Measurements from ENCODE around the gene PGPEP1.
"Not testable (repeated sequence)": the region's sequence is repeated elsewhere in the genome, so short reads cannot be mapped to it uniquely, and the experiment has no call there.

Gene PGPEP1

DNA sequence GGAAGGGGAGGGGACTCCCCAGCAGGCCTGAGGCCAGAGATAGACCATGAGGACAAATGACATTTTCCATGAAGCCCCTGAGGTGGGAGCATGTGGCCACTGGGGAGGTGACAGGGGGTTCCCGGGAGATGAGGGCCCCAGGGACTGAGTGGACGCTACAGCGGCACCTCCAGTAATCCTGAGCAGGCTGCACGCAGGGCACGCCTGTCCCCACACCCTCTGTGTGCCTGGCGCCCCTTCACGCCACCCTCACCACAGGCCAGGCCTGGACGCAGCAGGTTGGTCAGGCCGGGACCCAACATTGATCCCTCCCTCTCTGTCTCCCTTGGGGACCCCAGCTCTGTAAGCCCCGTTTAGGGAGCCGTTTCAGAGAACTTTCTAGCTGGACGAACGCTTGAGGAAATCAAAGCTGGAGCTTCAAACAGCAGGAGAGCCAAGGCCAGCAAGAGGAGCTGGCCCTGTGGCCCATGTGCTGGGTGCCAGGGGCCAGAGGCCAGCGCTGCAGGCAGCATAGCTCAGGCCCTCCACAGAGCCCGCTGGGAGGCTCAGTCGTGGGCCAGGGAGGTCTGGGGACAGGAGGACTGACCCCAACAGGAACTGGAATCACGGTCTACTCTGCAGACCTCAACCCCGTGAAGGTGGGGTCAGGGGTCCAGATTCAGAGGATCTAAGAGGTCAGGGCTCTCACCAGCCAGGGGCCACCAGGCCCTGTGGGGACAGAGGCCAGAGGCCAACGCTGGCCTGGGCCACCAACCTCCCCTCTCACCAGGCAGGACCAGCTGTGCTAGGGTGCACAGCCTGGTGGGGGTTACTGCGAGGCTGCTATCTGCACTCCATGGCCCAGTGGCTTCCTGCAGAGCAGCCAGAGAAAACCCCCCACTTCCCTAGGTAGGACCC, 32.1 kb upstream of the PGPEP1 start:
- DNase-seq: no peak

- DNase-seq: no peak
Observed at GRCh38 chr19:18308948-18309325, 31.5 kb upstream of the PGPEP1 start.

DNA sequence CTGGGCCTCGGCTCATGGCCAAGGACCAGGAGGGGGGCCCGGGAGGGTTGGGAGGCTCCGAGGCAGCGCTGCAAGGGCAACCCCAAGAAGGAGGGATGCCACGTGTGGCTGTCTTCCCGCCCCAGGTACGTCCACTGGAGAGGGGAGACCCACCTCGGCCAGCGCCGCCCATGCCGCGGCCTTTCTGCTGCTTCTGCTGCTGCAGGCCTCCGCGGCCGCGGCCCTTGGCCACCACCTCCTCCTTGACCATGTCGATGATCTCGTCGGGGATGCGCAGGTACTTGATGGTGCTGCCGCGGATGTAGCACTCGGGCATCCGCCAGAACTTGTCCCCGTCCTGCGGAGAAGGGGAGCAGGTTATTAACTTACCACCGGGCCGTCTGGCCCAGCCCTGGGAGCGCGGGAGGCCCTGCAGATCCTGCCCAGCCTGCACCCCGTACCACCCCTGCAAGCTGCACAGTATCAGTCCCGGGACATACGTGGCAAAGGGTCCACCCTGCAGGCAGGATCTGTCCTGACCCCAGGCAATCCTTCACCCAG, 30.8 kb upstream of the PGPEP1 start:
- DNase-seq: no peak

DNA sequence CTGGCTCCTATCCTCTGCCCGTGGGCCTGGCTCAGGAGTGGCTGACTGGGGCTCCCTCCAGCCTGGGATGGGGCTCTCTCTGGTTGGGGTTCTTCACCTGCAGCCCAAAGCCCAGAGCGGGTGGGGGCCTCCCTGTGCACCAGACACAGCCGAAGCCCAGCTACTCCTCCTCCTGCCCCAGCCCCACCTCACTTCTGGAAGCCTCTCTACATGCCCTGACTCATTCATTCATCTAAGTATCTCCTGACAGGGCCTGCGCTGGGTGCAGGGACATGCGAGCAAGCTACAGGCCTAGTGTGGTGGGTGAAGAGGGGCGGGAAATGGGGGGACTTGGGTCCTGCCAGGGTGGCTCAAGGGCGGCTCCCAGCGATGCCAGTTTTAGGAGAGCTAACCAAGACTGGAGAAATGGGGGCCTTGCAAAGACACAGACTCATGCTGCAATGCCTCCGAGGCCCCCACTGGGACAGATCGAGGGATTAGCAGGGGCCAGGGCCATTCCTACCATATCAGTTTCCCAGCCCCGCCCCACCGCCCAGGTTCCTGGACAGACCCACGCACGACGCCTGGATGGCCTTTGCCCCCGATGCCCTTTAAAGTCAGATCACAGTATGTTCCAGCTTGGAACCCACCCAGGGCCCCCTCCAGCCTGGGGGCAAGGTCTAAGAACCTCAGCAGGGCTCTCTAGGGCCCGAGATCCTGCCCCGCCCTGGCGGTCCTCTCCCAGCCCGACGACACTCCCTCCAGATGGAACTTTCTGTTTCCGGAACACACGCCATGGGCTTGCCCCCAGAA, 30.1 kb upstream of the PGPEP1 start:
- DNase-seq: no peak

DNA sequence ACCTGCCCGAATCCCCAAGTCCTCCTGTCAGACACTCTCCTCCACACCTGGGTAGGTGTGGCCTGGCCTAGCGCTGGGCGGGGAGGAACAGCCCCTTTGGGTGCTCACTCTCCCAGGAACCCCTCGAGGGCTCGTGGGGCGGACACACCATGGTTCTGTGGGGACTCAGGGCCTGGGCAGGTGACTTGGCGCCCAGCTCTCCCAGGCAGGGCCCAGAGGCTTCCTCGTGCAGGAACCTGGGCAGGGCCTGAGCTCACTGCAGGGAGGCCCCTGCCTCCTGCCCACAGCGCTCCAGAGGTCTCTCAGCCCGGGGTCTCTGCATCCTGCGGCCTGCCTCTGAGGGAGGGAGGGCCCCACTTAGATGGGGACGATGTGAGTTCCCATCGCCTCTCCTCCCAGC, 29.4 kb upstream of the PGPEP1 start:
- DNase-seq: no peak

DNA sequence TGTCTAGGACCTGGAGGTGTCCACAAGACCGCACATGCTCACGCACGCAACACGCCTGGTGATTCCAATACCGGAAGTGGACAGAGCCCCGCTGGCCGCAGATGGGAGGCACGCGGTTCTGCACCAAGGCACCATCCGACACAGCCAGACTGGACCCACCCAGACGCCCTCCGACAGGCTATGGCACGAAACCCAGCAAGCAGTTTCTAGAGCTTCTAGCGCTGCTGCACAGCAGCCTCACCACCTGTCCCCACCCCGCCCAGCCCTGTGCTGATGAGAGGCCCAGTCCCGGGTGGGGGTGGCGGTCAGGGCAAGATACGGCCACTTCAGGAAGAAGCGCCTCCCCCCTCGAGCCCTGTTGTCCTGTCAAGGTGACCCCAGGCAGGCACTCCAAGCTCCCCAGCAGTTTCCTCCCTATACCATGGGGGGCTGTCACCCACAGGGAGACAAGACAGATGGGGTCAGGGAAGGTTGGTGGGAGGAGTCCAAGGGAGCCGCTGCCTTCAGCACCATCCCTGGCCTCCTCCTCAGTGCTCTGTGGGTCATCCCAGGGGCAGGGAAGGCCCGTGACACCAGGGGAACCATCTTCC, 28.8 kb upstream of the PGPEP1 start:
- DNase-seq: no peak

DNA sequence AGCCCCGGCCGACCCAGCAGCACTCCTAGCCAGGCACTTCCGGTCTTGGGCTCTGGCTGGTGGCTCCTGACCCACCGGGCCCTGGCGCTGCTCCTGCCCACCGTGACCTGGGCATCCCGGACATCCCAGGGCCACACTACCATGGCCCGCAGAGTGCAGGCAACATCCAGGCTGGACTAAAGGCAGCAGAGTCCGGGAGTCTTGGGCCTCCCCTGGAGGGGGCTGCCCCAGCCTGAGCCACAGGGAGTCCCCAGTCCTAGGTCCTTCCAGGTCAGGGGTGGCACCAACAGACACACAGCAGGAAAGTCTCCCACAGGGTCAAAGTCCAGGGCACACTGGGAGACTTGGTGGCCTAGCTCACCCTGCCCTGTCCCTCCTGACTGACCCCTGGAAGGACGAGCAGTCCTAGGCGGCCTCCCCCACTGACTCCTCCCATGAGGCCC, 28.3 kb upstream of the PGPEP1 start:
- no peak for DNase-seq

- no peak for DNase-seq
Observed at GRCh38 chr19:18313398-18313797, 27.0 kb upstream of the PGPEP1 start.

GRCh38 chr19:18317961-18318800, 22.2 kb upstream of the PGPEP1 start:
- DNase-seq: peak in 1 of 2 experiments; percentile 43

DNA sequence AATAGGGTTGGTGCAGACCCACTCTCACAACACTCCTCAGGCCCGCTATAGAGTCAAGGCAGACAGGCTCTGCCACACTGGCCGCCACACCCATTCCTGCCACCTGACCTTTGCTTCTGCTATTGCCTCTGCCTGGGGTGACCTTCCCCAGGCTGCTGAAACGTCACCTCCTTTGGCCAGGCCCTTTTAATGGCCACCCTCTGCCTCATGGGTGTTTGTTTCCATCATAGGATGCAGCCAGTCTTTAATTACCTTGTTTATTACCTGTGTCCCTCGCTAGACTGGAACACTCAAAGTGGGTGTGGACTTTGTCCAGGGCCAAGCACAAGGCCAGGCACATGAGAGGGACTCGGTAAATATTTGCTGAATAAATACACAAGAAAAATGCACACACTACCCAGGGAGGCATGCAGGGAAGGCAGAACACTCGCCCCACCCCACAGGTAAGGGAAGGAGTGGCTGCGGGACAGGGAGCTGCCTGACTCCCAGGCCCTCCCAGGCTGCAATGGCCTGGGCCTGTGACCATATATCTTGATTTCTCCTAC, 20.7 kb upstream of the PGPEP1 start:
- no peak for DNase-seq

DNA sequence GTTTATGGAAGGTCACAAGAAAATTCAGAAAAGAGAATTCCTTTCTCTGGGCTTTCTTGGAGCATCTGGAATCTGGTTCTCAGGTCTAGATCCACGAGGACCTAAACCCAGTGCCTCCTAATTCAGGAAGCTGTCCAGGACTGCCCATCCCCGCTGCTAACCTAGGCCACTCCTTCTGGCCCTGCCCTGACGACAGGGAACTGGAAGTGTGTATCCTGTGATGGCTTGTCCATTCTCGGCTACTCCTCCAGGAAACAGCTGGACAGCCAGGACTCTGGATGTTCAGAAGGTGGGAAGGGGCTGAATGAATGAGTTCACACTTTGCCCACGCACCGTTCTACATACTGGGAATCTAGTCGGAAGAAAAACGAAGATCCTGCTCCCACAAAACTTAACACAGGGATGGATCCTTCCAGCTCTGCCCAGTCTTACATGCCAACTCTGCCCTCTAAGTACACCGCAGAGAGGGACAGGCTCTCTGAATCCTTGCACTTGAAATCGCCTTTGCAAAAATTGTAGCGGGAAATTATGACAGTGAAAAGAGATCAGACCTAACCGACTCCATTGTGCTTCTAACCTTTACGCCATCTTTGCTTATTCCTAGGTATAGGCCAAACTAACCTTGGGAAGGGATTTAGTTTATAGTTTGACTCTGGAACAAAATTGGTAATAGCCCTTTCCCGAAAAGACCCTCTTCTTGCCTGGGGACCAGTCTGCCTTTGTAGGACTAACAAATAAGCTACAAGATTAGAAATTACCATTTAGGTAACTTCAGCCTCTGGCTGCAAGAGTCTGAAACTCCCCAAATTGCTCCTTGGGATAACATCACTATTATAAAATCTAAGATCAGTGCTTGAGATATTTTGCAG, 19.3 kb upstream of the PGPEP1 start:
- DNase-seq: no peak

DNA sequence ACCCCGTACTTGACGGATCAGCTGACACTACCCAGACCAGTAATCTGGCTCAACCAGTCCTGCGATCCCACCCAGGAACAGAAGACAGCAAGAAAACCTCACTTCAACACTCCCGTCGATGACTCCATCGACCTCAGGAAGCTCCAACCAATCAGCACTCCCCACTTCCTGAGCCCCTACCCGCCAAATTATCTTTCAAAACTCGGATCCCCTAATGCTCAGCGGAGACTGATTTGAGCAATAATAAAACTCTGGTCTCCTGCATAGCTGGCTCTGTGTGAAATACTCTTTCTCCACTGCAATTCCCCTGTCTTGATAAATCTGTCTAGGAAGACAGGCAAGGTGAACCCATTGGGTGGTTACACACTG, 18.7 kb upstream of the PGPEP1 start:
- DNase-seq: no peak

GRCh38 chr19:18322318-18322758, 18.1 kb upstream of the PGPEP1 start:
- peak; percentile 13 to 47 for DNase-seq

- DNase-seq: peak; percentile 99
Observed at GRCh38 chr19:18322759-18323460, 17.5 kb upstream of the PGPEP1 start, which contains the start of gene LSM4. TSS of gene LSM4 (minus strand) at chr19:18323076. CDS start at chr19:18323020, 56 bp downstream.

DNA sequence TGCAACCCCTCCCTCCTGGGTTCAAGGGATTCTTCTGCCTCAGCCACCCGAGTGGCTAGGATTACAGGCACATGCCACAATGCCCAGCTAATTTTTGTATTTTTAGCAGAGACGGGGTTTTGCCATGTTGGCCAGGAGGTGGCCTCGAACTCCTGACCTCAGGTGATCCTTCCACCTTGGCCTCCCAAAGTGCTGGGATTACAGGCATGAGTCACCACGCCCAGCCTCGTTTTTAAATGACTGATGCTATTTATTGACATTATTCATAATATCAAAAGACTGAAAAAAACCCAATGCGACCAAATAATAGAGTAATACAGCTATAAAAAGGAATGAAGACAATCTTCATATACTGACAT, 16.0 kb upstream of the PGPEP1 start:
- not testable (repeated sequence) for DNase-seq

DNA sequence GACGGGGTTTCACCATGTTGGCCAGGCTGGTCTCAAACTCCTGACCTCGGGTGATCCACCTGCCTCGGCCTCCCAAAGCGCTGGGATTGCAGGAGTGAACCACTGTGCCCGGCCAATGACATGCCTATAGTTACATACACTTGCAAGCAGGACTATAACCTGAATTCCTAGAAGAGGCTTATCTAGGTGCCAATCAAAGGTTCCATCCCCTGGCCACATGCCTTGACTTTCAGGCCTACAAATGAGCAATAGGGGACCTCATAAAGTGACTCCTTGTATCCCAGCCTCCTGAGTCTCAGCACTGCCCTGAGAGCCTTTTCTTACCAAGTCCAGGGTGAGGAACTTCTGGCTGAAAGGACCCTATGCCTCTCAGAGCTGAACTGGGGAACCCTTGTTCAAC, 13.6 kb upstream of the PGPEP1 start:
- DNase-seq: no peak

DNA sequence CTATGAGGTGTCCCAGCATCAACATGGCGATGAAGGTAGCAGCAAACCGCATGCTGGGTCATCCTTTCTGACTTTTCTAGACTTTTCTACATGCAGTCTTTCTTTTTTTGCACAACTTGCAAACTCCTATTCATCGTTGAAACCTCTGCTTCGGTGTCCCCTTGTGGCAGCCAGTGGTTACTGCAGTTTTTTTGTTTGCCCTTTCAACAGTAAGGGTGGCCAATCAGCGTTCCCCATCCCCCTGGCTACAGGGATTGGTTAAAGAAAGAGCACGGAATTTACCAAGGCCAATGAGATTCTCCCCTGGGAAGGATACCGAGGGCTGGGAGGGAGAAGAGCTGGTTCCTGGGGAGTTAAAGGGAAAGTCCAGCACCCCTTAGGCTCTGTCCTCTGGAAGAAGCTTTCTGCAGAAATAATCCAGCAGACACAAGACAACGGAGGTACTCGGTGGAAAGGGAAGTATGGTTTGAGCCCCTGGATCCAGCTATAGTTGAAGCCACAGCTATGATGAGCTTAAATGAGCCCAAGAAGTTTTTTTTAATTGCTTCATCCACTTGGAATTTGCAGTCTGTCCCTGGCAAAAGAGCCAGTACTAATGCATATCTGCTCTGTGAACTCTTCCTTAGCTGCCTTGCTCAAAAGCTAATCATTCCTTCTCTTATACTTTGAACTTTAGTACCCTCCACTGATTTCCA, 11.9 kb upstream of the PGPEP1 start:
- peak; percentile 69 to 86 for DNase-seq

GRCh38 chr19:18329035-18329376, 11.4 kb upstream of the PGPEP1 start:
- no peak for DNase-seq

DNA sequence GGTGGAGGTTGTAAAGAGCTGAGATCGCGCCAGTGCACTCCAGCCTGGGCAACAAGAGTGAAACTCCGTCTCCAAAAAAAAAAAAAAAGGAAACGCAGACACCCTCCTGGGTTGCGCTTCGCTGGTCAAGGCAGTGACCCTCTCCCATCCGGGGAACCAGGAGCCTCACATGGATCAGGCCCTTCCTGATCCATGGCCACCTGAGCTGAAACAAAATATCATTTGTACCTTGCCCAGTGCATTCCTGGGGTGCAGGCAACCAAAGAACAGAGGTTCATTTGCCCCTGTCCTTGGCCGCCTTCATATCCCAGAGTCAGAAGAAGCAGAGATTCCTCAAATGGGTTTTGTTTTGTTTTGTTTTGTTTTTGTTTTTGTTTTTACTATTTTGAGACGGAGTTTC, 9.5 kb upstream of the PGPEP1 start:
- no peak for DNase-seq

Data from stimulated activated CD4-positive, alpha-beta T cell treated with anti-CD3 and anti-CD28 coated beads, Interleukin-4, amount 100 ng/mL, for 4 hours (primary cell).